Activated naive CD4-positive, alpha-beta T cell treated with anti-CD3 and anti-CD28 coated beads for 36 hours (primary cell): ENCODE data around the gene SYNDIG1. TPM values are rescaled to one million over a fixed set of nuclear protein-coding genes. Genes with fewer than 3 reads are reported as not detected.

ENCODE experiments used
- CTCF ChIA-PET: fragments of 350-600 bp; sonication (Branson Sonifier 250); formaldehyde crosslinking; loops from one replicate; lab custom pipeline; 2021; ENCODE audit warnings: antibody characterized with exemption; lab: Charles Lee
- DNase-seq: peaks from one replicate; pipeline ENCODE4 v3.0.0-alpha.2; 2020
- H3K27ac Mint-ChIP-seq: one replicate; pipeline ENCODE4 v1.8.0; 2021; ENCODE audit warnings: mild to moderate bottlenecking, mixed read lengths
- H3K27me3 Mint-ChIP-seq: one replicate; pipeline ENCODE4 v1.8.0; 2021; ENCODE audit warnings: low read depth, mixed read lengths
- H3K36me3 Mint-ChIP-seq: one replicate; pipeline ENCODE4 v1.8.0; 2021; ENCODE audit warnings: low read depth, mixed read lengths
- H3K4me1 Mint-ChIP-seq: one replicate; pipeline ENCODE4 v1.8.0; 2021; ENCODE audit warnings: low read depth, mixed read lengths
- H3K4me3 Mint-ChIP-seq: one replicate; pipeline ENCODE4 v1.8.0; 2021; ENCODE audit warnings: mild to moderate bottlenecking, moderate library complexity, mixed read lengths
- H3K9me3 Mint-ChIP-seq: one replicate; pipeline ENCODE4 v1.8.0; 2021; ENCODE audit warnings: mixed read lengths
- intact Hi-C: fragments of 100-400 bp; cut with micrococcal nuclease; formaldehyde crosslinking; loops from one replicate; pipeline ENCODE4 v1.15.1; 2023
- total RNA-seq, 2 experiments: library from RNA; stranded (reverse); gene quantifications; one replicate each; pipeline ENCODE4 v1.2.3, GENCODE V29; 2021

SYNDIG1 gene
- total RNA-seq, 2 experiments from 2014 or later = not detected

GRCh38 chr20:24530131-24530680, 60.8 kb downstream of the SYNDIG1 start:
- DNase-seq = no peak
- Mint-ChIP-seq H3K4me3 (no peak overlapping the region), H3K27me3 (peaks cover 8% of the 10 kb centered on the region), H3K27ac (no peak overlapping the region), H3K36me3 (no peaks in the 10 kb centered on the region), H3K9me3 (no peaks in the 10 kb centered on the region), H3K4me1 (no peaks in the 10 kb centered on the region)
- CTCF ChIA-PET = no interaction called here
- intact Hi-C loops = no loop called here

GRCh38 chr20:24531202-24531601, 61.8 kb downstream of the SYNDIG1 start:
- Mint-ChIP-seq H3K4me3 (no peak overlapping the region), H3K27me3 (peaks cover 8% of the 10 kb centered on the region), H3K36me3 (no peaks in the 10 kb centered on the region), H3K4me1 (no peaks in the 10 kb centered on the region), H3K9me3 (no peaks in the 10 kb centered on the region), H3K27ac (no peak overlapping the region)
- no peak for DNase-seq
- intact Hi-C loops = no loop called here
- CTCF ChIA-PET = no interaction called here

DNA sequence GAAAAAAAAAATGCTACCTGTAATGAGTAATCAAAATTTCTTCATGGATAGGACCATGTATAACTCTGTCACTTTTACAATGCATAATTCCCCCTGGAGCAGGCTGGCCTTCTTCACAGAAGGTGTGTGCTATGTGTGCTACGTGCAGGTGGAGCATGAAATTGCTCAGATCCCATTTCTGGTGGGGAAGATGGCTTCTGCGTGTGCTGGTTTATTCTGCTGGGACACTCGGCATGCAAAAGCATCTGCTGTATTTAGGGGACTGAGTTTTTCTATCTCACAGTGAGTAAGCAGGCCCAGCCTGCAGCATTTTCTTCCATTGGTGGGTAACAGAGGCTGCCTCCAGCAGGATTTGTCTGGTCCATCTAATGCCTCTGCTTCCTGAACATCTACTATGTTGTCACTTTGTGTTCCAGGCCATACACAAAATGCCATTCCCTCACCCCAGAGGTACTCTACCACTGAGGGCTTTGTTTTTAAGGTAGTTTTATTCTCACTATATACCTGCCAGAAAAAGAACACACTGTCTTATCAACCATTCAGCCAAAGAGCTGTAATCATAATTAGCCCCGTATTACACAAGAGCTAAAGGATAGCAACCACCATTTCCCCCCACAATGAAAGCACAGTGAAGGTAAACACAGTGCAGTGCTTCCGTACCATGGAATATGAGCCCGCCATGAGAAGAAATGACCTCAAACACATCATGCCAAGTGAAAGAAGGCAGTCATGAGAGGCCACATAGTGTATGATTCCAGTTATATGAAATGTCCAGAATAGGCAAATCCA, 62.4 kb downstream of the SYNDIG1 start:
- intact Hi-C loops = no loop called here
- Mint-ChIP-seq H3K27me3 (peaks cover 8% of the 10 kb centered on the region), H3K36me3 (no peaks in the 10 kb centered on the region), H3K27ac (no peak overlapping the region), H3K9me3 (no peaks in the 10 kb centered on the region), H3K4me1 (no peaks in the 10 kb centered on the region), H3K4me3 (no peak overlapping the region)
- CTCF ChIA-PET = no interaction called here
- no peak for DNase-seq

DNA sequence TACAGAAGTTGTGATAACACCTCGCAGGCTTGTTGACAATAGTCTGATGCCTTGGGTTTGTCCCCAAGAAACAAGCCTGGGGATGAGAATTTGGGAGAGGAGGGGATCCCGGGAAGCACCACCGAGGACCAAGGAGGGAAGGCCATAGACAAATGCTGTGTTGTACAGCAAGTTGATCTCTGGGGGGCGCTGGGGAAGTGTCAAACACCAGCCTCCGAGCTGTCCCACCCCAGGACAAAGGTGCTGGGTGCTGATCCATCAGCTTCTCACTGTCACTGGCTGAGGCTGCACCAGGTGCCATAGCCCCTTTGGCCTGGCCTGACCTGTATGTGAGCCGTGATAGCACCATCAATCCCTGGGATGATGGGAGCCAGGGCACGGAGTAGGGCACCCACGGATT, 64.0 kb downstream of the SYNDIG1 start:
- no peaks in the 10 kb centered on the region for H3K9me3 Mint-ChIP-seq
- H3K36me3 Mint-ChIP-seq = no peaks in the 10 kb centered on the region
- CTCF ChIA-PET = interaction anchor here (0.7 kb wide), 1 partner anchor 223 kb away, joined by 3 read pairs; no protein-coding TSS in a partner anchor
- DNase-seq = no peak
- no peak overlapping the region for H3K4me3 Mint-ChIP-seq
- H3K27me3 Mint-ChIP-seq = peaks cover 8% of the 10 kb centered on the region
- intact Hi-C loops = no loop called here
- no peak overlapping the region for H3K27ac Mint-ChIP-seq
- H3K4me1 Mint-ChIP-seq = no peaks in the 10 kb centered on the region

DNA sequence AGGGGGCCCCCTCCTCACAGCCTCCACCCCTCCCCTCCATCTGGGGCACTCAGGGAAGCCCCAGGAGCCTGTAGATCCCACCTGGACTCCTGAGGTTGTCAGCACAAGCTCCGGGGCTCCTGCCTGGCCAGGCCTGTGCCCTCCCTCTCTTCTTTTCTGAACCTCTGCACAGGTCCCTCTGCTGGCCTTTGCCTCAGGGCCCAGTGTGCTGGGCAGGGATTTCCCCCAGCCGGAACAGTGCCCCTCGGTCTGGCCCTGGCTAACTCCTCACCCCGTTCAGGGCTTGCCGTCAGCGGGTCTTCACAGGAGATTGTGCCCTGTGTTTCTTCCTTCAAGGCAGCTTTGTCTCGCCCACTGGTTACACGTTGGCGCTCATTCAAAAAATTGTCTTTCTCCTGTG, 64.9 kb downstream of the SYNDIG1 start:
- no peaks in the 10 kb centered on the region for H3K36me3 Mint-ChIP-seq
- DNase-seq = no peak
- no peak overlapping the region for H3K27ac Mint-ChIP-seq
- peaks cover 4% of the 10 kb centered on the region for H3K27me3 Mint-ChIP-seq
- no peak overlapping the region for H3K4me3 Mint-ChIP-seq
- intact Hi-C loops = no loop called here
- H3K4me1 Mint-ChIP-seq = no peaks in the 10 kb centered on the region
- CTCF ChIA-PET = no interaction called here
- no peaks in the 10 kb centered on the region for H3K9me3 Mint-ChIP-seq

GRCh38 chr20:24535941-24536730, 66.7 kb downstream of the SYNDIG1 start:
- Mint-ChIP-seq H3K4me3 (no peak overlapping the region), H3K27ac (no peak overlapping the region), H3K36me3 (no peaks in the 10 kb centered on the region), H3K9me3 (no peaks in the 10 kb centered on the region), H3K4me1 (no peaks in the 10 kb centered on the region), H3K27me3 (peaks cover 4% of the 10 kb centered on the region)
- intact Hi-C loops = no loop called here
- DNase-seq = no peak
- CTCF ChIA-PET = no interaction called here

DNA sequence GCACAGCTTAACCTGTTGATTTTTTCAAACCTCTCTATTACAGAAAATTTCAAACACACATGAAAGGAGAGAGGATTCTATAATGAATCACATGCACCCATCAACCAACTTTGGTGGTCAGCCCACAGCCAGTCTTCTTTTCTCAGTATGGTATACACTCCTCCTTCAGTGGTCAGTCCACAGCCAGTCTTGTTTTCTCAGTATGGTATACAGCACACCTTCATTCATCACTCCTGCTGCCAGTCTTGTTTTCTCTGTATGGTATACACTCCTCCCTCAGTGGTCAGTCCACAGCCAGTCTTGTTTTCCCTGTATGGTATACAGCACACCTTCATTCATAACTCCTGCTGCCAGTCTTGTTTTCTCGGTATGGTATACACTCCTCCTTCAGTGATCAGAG, 67.8 kb downstream of the SYNDIG1 start:
- H3K27me3 Mint-ChIP-seq = peaks cover 4% of the 10 kb centered on the region
- no peak overlapping the region for H3K27ac Mint-ChIP-seq
- no peak overlapping the region for H3K4me3 Mint-ChIP-seq
- H3K9me3 Mint-ChIP-seq = no peaks in the 10 kb centered on the region
- no peaks in the 10 kb centered on the region for H3K36me3 Mint-ChIP-seq
- H3K4me1 Mint-ChIP-seq = no peaks in the 10 kb centered on the region
- no peak for DNase-seq
- CTCF ChIA-PET = no interaction called here
- intact Hi-C loops = no loop called here

DNA sequence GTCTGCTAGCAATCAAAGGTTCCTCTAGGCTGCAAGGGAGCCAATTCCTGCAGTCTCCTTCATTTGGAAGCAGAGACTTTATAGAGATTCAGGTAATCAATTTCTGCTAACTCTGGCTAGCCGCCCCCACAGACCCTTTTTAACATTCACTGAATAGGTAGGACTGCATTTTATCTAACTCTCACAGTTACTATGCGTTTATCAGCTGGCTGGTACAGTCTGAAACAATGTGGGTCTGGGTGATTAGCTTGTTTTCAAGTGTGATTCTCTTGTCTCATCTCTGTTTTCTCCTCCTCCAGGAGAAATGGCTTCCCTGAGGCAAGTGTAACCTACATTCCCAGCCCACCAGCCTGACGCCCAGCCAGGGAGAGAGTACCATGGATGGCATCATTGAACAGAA, 73.3 kb downstream of the SYNDIG1 start:
- DNase-seq = no peak
- CTCF ChIA-PET = no interaction called here
- intact Hi-C loops = no loop called here
- Mint-ChIP-seq H3K27me3 (peaks cover 10% of the 10 kb centered on the region), H3K36me3 (no peaks in the 10 kb centered on the region), H3K4me1 (no peaks in the 10 kb centered on the region), H3K4me3 (no peak overlapping the region), H3K9me3 (no peaks in the 10 kb centered on the region), H3K27ac (no peak overlapping the region)

- Mint-ChIP-seq H3K36me3 (no peaks in the 10 kb centered on the region), H3K27me3 (peaks cover 10% of the 10 kb centered on the region), H3K4me1 (no peaks in the 10 kb centered on the region), H3K27ac (no peak overlapping the region), H3K4me3 (no peak overlapping the region), H3K9me3 (no peaks in the 10 kb centered on the region)
- DNase-seq = no peak
- intact Hi-C loops = no loop called here
- CTCF ChIA-PET = no interaction called here
Measured at GRCh38 chr20:24543168-24543567, 73.7 kb downstream of the SYNDIG1 start.

- peaks cover 10% of the 10 kb centered on the region for H3K27me3 Mint-ChIP-seq
- no peak overlapping the region for H3K4me3 Mint-ChIP-seq
- H3K36me3 Mint-ChIP-seq = no peaks in the 10 kb centered on the region
- no peak for DNase-seq
- H3K4me1 Mint-ChIP-seq = no peaks in the 10 kb centered on the region
- CTCF ChIA-PET = no interaction called here
- intact Hi-C loops = no loop called here
- H3K27ac Mint-ChIP-seq = no peak overlapping the region
- no peaks in the 10 kb centered on the region for H3K9me3 Mint-ChIP-seq
Measured at GRCh38 chr20:24543741-24544140, 74.3 kb downstream of the SYNDIG1 start.

- DNase-seq = no peak
- H3K9me3 Mint-ChIP-seq = no peaks in the 10 kb centered on the region
- intact Hi-C loops = no loop called here
- CTCF ChIA-PET = no interaction called here
- no peaks in the 10 kb centered on the region for H3K4me1 Mint-ChIP-seq
- H3K27ac Mint-ChIP-seq = no peak overlapping the region
- H3K4me3 Mint-ChIP-seq = no peak overlapping the region
- H3K27me3 Mint-ChIP-seq = peaks cover 10% of the 10 kb centered on the region
- H3K36me3 Mint-ChIP-seq = no peaks in the 10 kb centered on the region
Measured at GRCh38 chr20:24544371-24544770, 74.9 kb downstream of the SYNDIG1 start.

GRCh38 chr20:24545168-24545567, 75.7 kb downstream of the SYNDIG1 start:
- no peak for DNase-seq
- Mint-ChIP-seq H3K4me1 (no peaks in the 10 kb centered on the region), H3K36me3 (no peaks in the 10 kb centered on the region), H3K4me3 (no peak overlapping the region), H3K9me3 (no peaks in the 10 kb centered on the region), H3K27ac (no peak overlapping the region), H3K27me3 (peaks cover 10% of the 10 kb centered on the region)
- CTCF ChIA-PET = no interaction called here
- intact Hi-C loops = no loop called here
